Caco-2 (cell line): Measurements from ENCODE around the gene PLIN4. TPM values are rescaled to one million over a fixed set of nuclear protein-coding genes. Genes with fewer than 3 reads are reported as not detected.
"Not testable (repeated sequence)": the region's sequence is repeated elsewhere in the genome, so short reads cannot be mapped to it uniquely, and the experiment has no call there.

Experiments used
- BruUV-seq: library from RNA; stranded (reverse); fragments of 400-500 nt; replicated peaks from 2 replicates; lab custom pipeline; 2021; lab: Mats Ljungman, UMichigan
- CTCF ChIA-PET: fragments of 300-600 bp; sonication (Branson Sonifier 250); formaldehyde crosslinking; loops from one replicate; lab custom pipeline; 2022; ENCODE audit warnings: antibody characterized with exemption; lab: Charles Lee
- POLR2A ChIA-PET: fragments of 300-600 bp; sonication (Branson Sonifier 250); formaldehyde crosslinking; loops from one replicate; lab custom pipeline; 2022; ENCODE audit warnings: antibody characterized with exemption; lab: Charles Lee
- DNase-seq, 2 experiments: peaks; one replicate each; pipeline versions ENCODE4 v3.0.0 to v3.0.0-alpha.2; 2020 to 2022
- H3K27me3 ChIP-seq: replicated peaks from 2 replicates; pipeline ENCODE4 v1.6.0; 2011; ENCODE audit warnings: low read length; ENCODE audit not compliant: control insufficient read depth, insufficient read depth
- H3K36me3 ChIP-seq: 2 replicates; pipeline ENCODE4 v1.5.1; 2011; ENCODE audit warnings: low read length; ENCODE audit not compliant: control insufficient read depth, insufficient read depth
- H3K4me1 ChIP-seq: fragments of 250-450 bp; sonication (Bioruptor Pico); 2 replicates; pipeline ENCODE4 v1.5.1; 2020; ENCODE audit warnings: mild to moderate bottlenecking
- H3K4me3 ChIP-seq: 2 replicates; pipeline ENCODE4 v1.5.1; 2011; ENCODE audit warnings: low read depth, mild to moderate bottlenecking, control low read depth, low read length
- H3K9me3 ChIP-seq: fragments of 250-450 bp; sonication (Bioruptor Pico); 2 replicates; pipeline ENCODE4 v1.5.1; 2020; ENCODE audit warnings: mild to moderate bottlenecking, moderate library complexity
- H3K27ac Mint-ChIP-seq: one replicate; pipeline ENCODE4 v1.8.0; 2022; ENCODE audit warnings: mixed read lengths; ENCODE audit not compliant: unreplicated experiment
- H3K27me3 Mint-ChIP-seq: one replicate; pipeline ENCODE4 v1.8.0; 2022; ENCODE audit warnings: mixed read lengths; ENCODE audit not compliant: insufficient read depth, unreplicated experiment
- H3K36me3 Mint-ChIP-seq: one replicate; pipeline ENCODE4 v1.8.0; 2022; ENCODE audit warnings: mild to moderate bottlenecking, mixed read lengths; ENCODE audit not compliant: insufficient read depth, unreplicated experiment
- H3K4me1 Mint-ChIP-seq: one replicate; pipeline ENCODE4 v1.8.0; 2022; ENCODE audit warnings: low read depth, mixed read lengths; ENCODE audit not compliant: unreplicated experiment
- H3K4me3 Mint-ChIP-seq: one replicate; pipeline ENCODE4 v1.8.0; 2022; ENCODE audit warnings: mild to moderate bottlenecking, moderate library complexity, mixed read lengths; ENCODE audit not compliant: unreplicated experiment
- H3K9me3 Mint-ChIP-seq: one replicate; pipeline ENCODE4 v1.8.0; 2022; ENCODE audit warnings: mixed read lengths; ENCODE audit not compliant: unreplicated experiment
- intact Hi-C: fragments of 100-400 bp; cut with micrococcal nuclease; formaldehyde crosslinking; loops from one replicate; pipeline ENCODE4 v1.10.0; 2022; ENCODE audit not compliant: unreplicated experiment
- total RNA-seq: library from RNA; stranded (reverse); gene quantifications from 2 replicates; pipeline ENCODE4 v1.2.3, GENCODE V29; 2022
- TF ChIP-seq, protein P1 (sequence below), 2 experiments: fragments of 200-600 bp in 1 of 2; IDR thresholded peaks; 1 replicate in 1 of 2; 2 replicates in 1 of 2; pipeline versions ENCODE4 v1.5.1 to v1.8.0; 2011 to 2022; ENCODE audit warnings: antibody characterized with exemption in 1 of 2, control low read depth in 1 of 2, inconsistent platforms in 1 of 2, low read depth in 1 of 2, low read length in 1 of 2, mild to moderate bottlenecking in 1 of 2, moderate library complexity in 1 of 2; ENCODE audit not compliant: insufficient read depth in 1 of 2, severe bottlenecking in 1 of 2, unreplicated experiment in 1 of 2

The PLIN4 gene
- total RNA-seq, 1 experiment from 2014 or later, result 0.09 TPM

DNA sequence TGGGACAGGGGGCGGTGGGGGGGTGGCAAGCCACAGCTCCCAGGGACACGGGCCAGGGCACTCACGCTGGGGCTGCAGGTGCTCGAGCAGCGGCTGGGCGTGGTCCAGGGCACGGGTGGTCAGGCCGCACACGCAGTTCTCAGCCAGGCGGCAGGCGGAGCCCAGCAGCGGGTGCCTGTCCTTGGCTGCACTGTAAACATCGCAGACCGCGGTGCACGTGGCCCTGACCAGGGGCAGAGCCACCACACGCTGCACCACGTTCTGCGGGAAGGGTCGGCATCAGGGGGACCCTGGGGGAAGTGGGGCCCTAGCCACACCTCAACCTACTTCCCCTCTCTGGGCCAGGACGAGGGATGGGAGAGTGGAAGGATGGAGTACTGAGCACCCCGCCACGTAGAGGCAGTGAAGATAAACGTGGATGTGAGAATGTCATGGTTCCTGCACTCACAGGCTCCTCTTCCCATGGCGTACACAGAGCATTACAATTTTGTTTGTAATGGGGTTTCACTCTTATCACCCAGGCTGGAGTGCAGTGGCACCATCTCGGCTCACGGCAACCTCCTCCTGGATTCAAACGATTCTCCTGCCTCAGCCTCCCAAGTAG, 13.4 kb upstream of the PLIN4 start:
- H3K9me3 Mint-ChIP-seq, result no peaks in the 10 kb centered on the region
- Histone ChIP-seq H3K4me1 (peaks cover 4% of the 10 kb centered on the region; the same call in 1 of the 2 replicates), H3K4me3 (no peak overlapping the region), H3K9me3 (no peaks in the 10 kb centered on the region), H3K36me3 (no peaks in the 10 kb centered on the region), H3K27me3 (no peaks in the 10 kb centered on the region)
- H3K4me1 Mint-ChIP-seq, result no peaks in the 10 kb centered on the region
- H3K27me3 Mint-ChIP-seq, result no peaks in the 10 kb centered on the region
- intact Hi-C loops, result no loop called here
- ChIA-PET POLR2A (no interaction called here), CTCF (no interaction called here)
- no TSS peak for BruUV-seq
- no peak overlapping the region for H3K27ac Mint-ChIP-seq
- H3K4me3 Mint-ChIP-seq, result no peak overlapping the region
- no peaks in the 10 kb centered on the region for H3K36me3 Mint-ChIP-seq
- TF ChIP-seq, protein P1, sequence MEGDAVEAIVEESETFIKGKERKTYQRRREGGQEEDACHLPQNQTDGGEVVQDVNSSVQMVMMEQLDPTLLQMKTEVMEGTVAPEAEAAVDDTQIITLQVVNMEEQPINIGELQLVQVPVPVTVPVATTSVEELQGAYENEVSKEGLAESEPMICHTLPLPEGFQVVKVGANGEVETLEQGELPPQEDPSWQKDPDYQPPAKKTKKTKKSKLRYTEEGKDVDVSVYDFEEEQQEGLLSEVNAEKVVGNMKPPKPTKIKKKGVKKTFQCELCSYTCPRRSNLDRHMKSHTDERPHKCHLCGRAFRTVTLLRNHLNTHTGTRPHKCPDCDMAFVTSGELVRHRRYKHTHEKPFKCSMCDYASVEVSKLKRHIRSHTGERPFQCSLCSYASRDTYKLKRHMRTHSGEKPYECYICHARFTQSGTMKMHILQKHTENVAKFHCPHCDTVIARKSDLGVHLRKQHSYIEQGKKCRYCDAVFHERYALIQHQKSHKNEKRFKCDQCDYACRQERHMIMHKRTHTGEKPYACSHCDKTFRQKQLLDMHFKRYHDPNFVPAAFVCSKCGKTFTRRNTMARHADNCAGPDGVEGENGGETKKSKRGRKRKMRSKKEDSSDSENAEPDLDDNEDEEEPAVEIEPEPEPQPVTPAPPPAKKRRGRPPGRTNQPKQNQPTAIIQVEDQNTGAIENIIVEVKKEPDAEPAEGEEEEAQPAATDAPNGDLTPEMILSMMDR (IDR thresholded peaks at IDR 0.05; ENCODE audit: insufficient read depth in 1 of 2, low read depth in 1 of 2, low read length in 1 of 2, severe bottlenecking in 1 of 2, unreplicated experiment in 1 of 2), result no peak
- DNase-seq, result no peak

DNA sequence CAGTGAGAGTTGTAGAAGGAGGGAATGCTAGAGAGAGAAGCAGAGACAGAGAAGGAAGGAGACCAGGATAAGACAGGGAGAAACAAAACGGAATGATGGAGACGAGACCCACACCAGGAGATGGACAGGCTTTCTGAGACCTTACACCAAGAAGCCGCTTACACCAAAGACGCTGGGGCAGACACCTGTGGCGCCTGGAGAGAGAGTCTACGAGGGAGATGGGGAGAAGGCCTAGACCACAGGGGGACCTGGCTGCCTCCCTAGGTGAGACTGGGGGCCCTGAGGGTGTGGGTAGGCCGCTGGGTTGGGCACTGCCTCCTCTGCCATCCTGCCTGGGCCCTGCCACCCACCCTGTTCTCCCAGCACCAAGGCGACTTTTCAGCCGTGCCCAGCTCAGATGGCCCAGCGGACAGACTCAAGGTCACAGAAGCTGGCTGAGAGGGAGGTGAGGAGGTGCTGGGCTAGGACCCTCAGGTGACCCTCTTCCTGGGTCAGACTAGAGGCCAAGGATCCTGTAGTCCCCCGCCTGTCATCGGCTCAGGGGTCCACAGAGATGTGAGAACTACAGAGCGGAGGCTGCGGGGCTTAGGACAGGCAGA, 11.7 kb upstream of the PLIN4 start:
- H3K4me1 Mint-ChIP-seq, result no peaks in the 10 kb centered on the region

GRCh38 chr19:4528843-4529242, 10.6 kb upstream of the PLIN4 start:
- no peaks in the 10 kb centered on the region for H3K36me3 ChIP-seq
- Mint-ChIP-seq H3K9me3 (no peaks in the 10 kb centered on the region), H3K36me3 (no peaks in the 10 kb centered on the region), H3K27ac (no peak overlapping the region), H3K4me3 (no peak overlapping the region), H3K4me1 (no peaks in the 10 kb centered on the region), H3K27me3 (no peaks in the 10 kb centered on the region)
- ChIA-PET POLR2A (no interaction called here), CTCF (interaction anchor here (0.6 kb wide), 1 partner anchor 22 kb away, joined by 5 read pairs; no protein-coding TSS in a partner anchor)
- intact Hi-C loops, result no loop called here
- DNase-seq, result no peak
- no TSS peak for BruUV-seq
- TF ChIP-seq, protein P1 (IDR thresholded peaks at IDR 0.05; ENCODE audit: insufficient read depth in 1 of 2, low read depth in 1 of 2, low read length in 1 of 2, severe bottlenecking in 1 of 2, unreplicated experiment in 1 of 2), result no peak
- H3K4me1 ChIP-seq, result no peaks in the 10 kb centered on the region
- no peaks in the 10 kb centered on the region for H3K27me3 ChIP-seq
- H3K9me3 ChIP-seq, result no peaks in the 10 kb centered on the region
- H3K4me3 ChIP-seq, result no peak overlapping the region

More for the DNA sequence above, 11.7 kb upstream of the PLIN4 start:
- intact Hi-C loops, result no loop called here
- Histone ChIP-seq H3K4me3 (no peak overlapping the region), H3K36me3 (no peaks in the 10 kb centered on the region), H3K27me3 (no peaks in the 10 kb centered on the region), H3K9me3 (no peaks in the 10 kb centered on the region), H3K4me1 (no peaks in the 10 kb centered on the region)
- no peaks in the 10 kb centered on the region for H3K36me3 Mint-ChIP-seq
- no peaks in the 10 kb centered on the region for H3K27me3 Mint-ChIP-seq
- ChIA-PET CTCF (no interaction called here), POLR2A (no interaction called here)
- no peak overlapping the region for H3K4me3 Mint-ChIP-seq
- DNase-seq, result no peak
- H3K27ac Mint-ChIP-seq, result no peak overlapping the region
- no peaks in the 10 kb centered on the region for H3K9me3 Mint-ChIP-seq
- TF ChIP-seq, protein P1 (IDR thresholded peaks at IDR 0.05; ENCODE audit: insufficient read depth in 1 of 2, low read depth in 1 of 2, low read length in 1 of 2, severe bottlenecking in 1 of 2, unreplicated experiment in 1 of 2), result no peak
- BruUV-seq, result no TSS peak

DNA sequence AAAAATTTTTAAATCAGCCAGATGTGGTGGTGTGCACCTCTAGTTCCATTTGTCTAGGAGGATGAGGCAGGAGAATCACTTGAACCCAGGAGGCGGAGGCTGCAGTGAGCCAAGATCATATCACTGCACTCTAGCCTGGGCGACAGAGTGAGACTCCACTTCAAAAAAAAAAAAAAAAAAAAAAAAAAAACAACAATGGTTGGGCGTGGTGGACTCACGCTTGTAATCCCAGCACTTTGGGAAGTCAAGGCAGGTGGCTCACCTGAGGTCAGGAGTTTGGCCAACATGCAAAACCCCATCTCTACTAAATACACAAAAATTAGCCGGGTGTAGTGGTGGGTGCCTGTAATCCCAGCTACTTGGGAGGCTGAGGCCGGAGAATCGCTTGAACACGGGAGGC, 9.1 kb upstream of the PLIN4 start:
- H3K9me3 ChIP-seq, H3K27me3 ChIP-seq, H3K27me3 Mint-ChIP-seq, H3K36me3 Mint-ChIP-seq, BruUV-seq, H3K4me1 Mint-ChIP-seq, DNase-seq, H3K4me3 Mint-ChIP-seq, H3K9me3 Mint-ChIP-seq, H3K4me3 ChIP-seq, H3K27ac Mint-ChIP-seq, H3K4me1 ChIP-seq, CTCF ChIA-PET, POLR2A ChIA-PET, intact Hi-C loops, H3K36me3 ChIP-seq: not testable (repeated sequence)
